Stimulated activated CD8-positive, alpha-beta memory T cell treated with anti-CD3 and anti-CD28 coated beads, Interleukin-4, amount 100 ng/mL, for 4 hours (primary cell): ENCODE measurements around the gene SKIL.

Source experiments
- DNase-seq, 2 donors: peaks; one replicate each; pipeline ENCODE4 v3.0.0-alpha.2; 2020; ENCODE audit warnings: low read depth in 2 of 2, low spot score in 1 of 2

The SKIL gene

DNA sequence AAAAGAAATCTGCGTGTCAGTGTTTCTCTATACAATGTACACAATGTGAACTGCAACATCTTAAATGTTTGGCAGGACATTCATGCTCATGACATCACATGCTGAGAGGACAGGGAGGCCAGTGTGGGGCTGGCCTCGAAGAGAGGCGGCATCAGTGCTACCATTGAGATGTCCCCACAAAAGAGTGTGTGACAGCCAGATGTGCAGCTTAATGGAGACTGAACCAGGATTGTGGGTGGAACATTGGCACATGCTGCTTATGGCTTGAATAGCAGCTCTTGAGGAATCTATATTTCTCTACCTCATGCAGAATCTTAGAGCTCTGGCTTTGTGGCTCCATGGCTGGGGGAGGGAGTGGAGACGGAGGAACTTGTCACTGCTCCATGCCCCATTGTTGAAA is 79.7 kb downstream of the SKIL start:
- no peak for DNase-seq

GRCh38 chr3:170437696-170438407 is 80.3 kb downstream of the SKIL start:
- DNase-seq, result no peak

- no peak for DNase-seq
These were observed 81.3 kb downstream of the SKIL start for GRCh38 chr3:170438836-170439235.

- DNase-seq, result no peak
These were observed 82.8 kb downstream of the SKIL start for GRCh38 chr3:170440344-170440743.

GRCh38 chr3:170441412-170441811 is 83.9 kb downstream of the SKIL start:
- no peak for DNase-seq

GRCh38 chr3:170442947-170443346 is 85.4 kb downstream of the SKIL start:
- no peak for DNase-seq

GRCh38 chr3:170443457-170443856 is 85.9 kb downstream of the SKIL start:
- no peak for DNase-seq
